Endodermal cell (in vitro differentiated cells): ENCODE data around the gene AMFR. TPM values are rescaled to one million over a fixed set of nuclear protein-coding genes. Genes with fewer than 3 reads are reported as not detected.

Experiments used
- DNase-seq: peaks from one replicate; pipeline ENCODE4 v3.0.0-alpha.2; 2017
- H3K27ac ChIP-seq: 2 replicates; pipeline ENCODE4 v1.5.1; 2013; ENCODE audit warnings: mild to moderate bottlenecking, low read depth, low read length, moderate library complexity
- H3K27me3 ChIP-seq: 2 replicates; pipeline ENCODE4 v1.6.1; 2013; ENCODE audit warnings: mild to moderate bottlenecking, low read length, moderate library complexity; ENCODE audit not compliant: insufficient read depth, control insufficient read depth, poor library complexity, severe bottlenecking
- H3K36me3 ChIP-seq: 2 replicates; pipeline ENCODE4 v1.7.0; 2013; ENCODE audit warnings: mild to moderate bottlenecking, low read length, moderate library complexity; ENCODE audit not compliant: control insufficient read depth, insufficient read depth
- H3K4me1 ChIP-seq: one replicate; pipeline ENCODE4 v1.7.0; 2013; ENCODE audit warnings: low read length; ENCODE audit not compliant: control insufficient read depth, insufficient read depth
- H3K4me3 ChIP-seq: 2 replicates; pipeline ENCODE4 v1.5.1; 2013; ENCODE audit warnings: mild to moderate bottlenecking, low read length, moderate library complexity
- H3K9ac ChIP-seq: 2 replicates; pipeline ENCODE4 v1.6.1; 2013; ENCODE audit warnings: mild to moderate bottlenecking, low read length, moderate library complexity; ENCODE audit not compliant: poor library complexity, severe bottlenecking; ENCODE audit errors: extremely low read depth
- H3K9me3 ChIP-seq: 2 replicates; pipeline ENCODE4 v1.6.1; 2013; ENCODE audit warnings: mild to moderate bottlenecking, low read length, moderate library complexity; ENCODE audit not compliant: control insufficient read depth
- H3K27ac Mint-ChIP-seq: 2 replicates; pipeline ENCODE4 v1.8.0; 2020; ENCODE audit warnings: mixed read lengths
- H3K27me3 Mint-ChIP-seq: 2 replicates; pipeline ENCODE4 v1.8.0; 2021; ENCODE audit warnings: mild to moderate bottlenecking, mixed read lengths; ENCODE audit not compliant: insufficient read depth
- H3K36me3 Mint-ChIP-seq: 2 replicates; pipeline ENCODE4 v1.8.0; 2020; ENCODE audit warnings: low read depth, mixed read lengths
- H3K4me1 Mint-ChIP-seq: 2 replicates; pipeline ENCODE4 v1.8.0; 2020; ENCODE audit warnings: mixed read lengths
- H3K4me3 Mint-ChIP-seq: 2 replicates; pipeline ENCODE4 v1.8.0; 2020; ENCODE audit warnings: mild to moderate bottlenecking, moderate library complexity, mixed read lengths
- H3K9me3 Mint-ChIP-seq: 2 replicates; pipeline ENCODE4 v1.8.0; 2020; ENCODE audit warnings: mild to moderate bottlenecking, mixed read lengths
- whole genome bisulfite sequencing, 2 experiments: methylation state at CpG; one replicate each; pipeline versions ENCODE4 v1.1.5 to v1.1.7; 2013; ENCODE audit warnings: missing lambda C conversion rate in 2 of 2, mixed read lengths in 1 of 2; ENCODE audit not compliant: insufficient coverage in 1 of 2, insufficient read length in 1 of 2; 5-methylcytosine and 5-hydroxymethylcytosine counted together
- total RNA-seq, 2 donors: library from RNA; stranded (reverse); fragmentation: NEBNext Ultra II Directional in 1 of 2; extraction: Animal tissue kit (Norgen Biotek cat#: 25700) in 1 of 2; gene quantifications; 2 replicates in 1 of 2; 3 replicates in 1 of 2; pipeline ENCODE4 v1.2.1, GENCODE V29; 2021
- TF ChIP-seq, protein P1 (sequence below): fragments of 200-600 bp; sonication (generic); conservative IDR thresholded peaks from 2 replicates; pipeline ENCODE4 v1.5.0; 2021; ENCODE audit warnings: antibody characterized with exemption, mild to moderate bottlenecking

Gene AMFR
- total RNA-seq, 2 donors from 2014 or later: 77.0 to 81.6 TPM

DNA sequence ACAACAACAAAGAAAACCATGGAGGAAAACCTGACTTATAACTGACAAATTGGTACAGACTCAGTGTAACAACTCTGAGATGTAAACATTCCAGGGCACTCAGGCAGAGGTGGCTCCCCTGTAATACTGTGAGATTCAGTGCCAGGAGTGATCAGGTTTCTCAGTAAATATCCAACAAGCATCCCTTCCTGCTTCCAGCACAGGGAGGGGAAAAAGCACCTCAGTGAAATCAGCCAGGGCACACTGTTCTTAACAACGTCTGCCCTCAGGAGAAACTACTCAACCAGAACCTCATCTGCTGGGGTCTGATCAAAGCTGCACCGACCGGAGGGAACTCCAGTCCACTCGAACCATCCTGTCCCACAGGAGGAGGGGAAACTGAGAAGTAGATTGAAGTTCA lies 52.3 kb downstream of the AMFR start:
- H3K36me3 ChIP-seq: peaks cover 26% of the 10 kb centered on the region
- 96% methylated on average over 3 to 4 of the region's 4 CpGs for WGBS, 2 experiments
- no peaks in the 10 kb centered on the region for H3K27me3 ChIP-seq
- TF ChIP-seq, protein P1, sequence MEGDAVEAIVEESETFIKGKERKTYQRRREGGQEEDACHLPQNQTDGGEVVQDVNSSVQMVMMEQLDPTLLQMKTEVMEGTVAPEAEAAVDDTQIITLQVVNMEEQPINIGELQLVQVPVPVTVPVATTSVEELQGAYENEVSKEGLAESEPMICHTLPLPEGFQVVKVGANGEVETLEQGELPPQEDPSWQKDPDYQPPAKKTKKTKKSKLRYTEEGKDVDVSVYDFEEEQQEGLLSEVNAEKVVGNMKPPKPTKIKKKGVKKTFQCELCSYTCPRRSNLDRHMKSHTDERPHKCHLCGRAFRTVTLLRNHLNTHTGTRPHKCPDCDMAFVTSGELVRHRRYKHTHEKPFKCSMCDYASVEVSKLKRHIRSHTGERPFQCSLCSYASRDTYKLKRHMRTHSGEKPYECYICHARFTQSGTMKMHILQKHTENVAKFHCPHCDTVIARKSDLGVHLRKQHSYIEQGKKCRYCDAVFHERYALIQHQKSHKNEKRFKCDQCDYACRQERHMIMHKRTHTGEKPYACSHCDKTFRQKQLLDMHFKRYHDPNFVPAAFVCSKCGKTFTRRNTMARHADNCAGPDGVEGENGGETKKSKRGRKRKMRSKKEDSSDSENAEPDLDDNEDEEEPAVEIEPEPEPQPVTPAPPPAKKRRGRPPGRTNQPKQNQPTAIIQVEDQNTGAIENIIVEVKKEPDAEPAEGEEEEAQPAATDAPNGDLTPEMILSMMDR: no peak
- Mint-ChIP-seq H3K9me3 (no peaks in the 10 kb centered on the region), H3K27me3 (no peaks in the 10 kb centered on the region), H3K36me3 (peaks cover 38% of the 10 kb centered on the region), H3K27ac (no peak overlapping the region), H3K4me1 (peaks cover 8% of the 10 kb centered on the region), H3K4me3 (no peak overlapping the region)
- H3K9ac ChIP-seq: no peak overlapping the region
- H3K4me1 ChIP-seq: no peaks in the 10 kb centered on the region
- no peak overlapping the region for H3K4me3 ChIP-seq
- no peak for DNase-seq
- H3K27ac ChIP-seq: no peak overlapping the region
- H3K9me3 ChIP-seq: peaks cover 2% of the 10 kb centered on the region

DNA sequence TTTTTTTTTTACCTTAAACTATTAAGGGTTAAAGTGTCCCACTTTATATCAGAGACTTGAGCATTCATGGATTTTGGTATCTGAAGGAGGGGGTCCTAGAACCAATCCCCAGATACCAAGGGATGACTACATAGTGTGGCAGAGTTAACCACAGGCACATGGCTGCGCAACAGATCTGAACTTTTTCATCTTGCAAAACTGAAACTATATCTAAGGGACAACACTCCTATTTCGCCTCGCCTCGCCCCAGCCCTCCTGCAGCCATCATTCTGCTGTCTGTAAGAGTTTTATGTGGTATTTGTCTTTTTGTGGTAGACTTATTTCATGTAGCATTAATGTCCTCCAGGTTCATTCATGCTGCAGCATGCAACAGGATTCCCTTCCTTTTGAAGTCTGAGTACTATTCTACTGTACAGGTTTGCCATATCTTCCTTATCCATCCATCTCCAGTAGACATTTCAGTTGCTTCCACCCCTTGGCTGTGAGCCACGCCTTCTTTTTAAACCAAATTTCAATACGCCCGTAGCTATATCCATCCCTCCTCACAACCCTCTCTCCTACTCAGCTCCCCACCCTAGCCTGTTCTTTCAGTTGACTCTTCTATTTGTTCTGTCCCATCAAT lies 53.2 kb downstream of the AMFR start:
- H3K9ac ChIP-seq: no peak overlapping the region
- TF ChIP-seq, protein P1: no peak
- H3K36me3 ChIP-seq: peaks cover 34% of the 10 kb centered on the region
- no peak overlapping the region for H3K4me3 ChIP-seq
- H3K4me1 Mint-ChIP-seq: peaks cover 8% of the 10 kb centered on the region
- H3K27me3 ChIP-seq: no peaks in the 10 kb centered on the region
- no peaks in the 10 kb centered on the region for H3K4me1 ChIP-seq
- peaks cover 37% of the 10 kb centered on the region for H3K36me3 Mint-ChIP-seq
- no peak overlapping the region for H3K27ac Mint-ChIP-seq
- 91 to 96% methylated on average over 3 to 7 of the region's 7 CpGs for WGBS, 2 experiments
- no peak overlapping the region for H3K27ac ChIP-seq
- no peaks in the 10 kb centered on the region for H3K9me3 Mint-ChIP-seq
- no peak overlapping the region for H3K4me3 Mint-ChIP-seq
- H3K9me3 ChIP-seq: no peaks in the 10 kb centered on the region
- no peaks in the 10 kb centered on the region for H3K27me3 Mint-ChIP-seq
- no peak for DNase-seq

DNA sequence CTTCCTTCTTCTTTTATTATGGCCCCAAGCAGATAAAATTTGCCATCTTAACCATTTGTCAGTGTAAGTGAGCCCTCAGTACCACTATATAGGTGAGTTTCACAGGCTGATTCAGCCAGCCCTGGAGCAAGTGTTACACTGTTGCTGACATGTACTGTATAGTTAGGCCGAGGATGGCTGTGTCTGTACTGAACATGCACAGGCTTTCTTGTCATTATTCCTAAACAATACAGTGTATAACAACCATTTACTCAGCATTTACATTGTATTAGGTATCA lies 53.7 kb downstream of the AMFR start:
- no peak overlapping the region for H3K4me3 Mint-ChIP-seq

More for the DNA sequence above, 53.7 kb downstream of the AMFR start:
- no peak overlapping the region for H3K27ac ChIP-seq
- peaks cover 43% of the 10 kb centered on the region for H3K36me3 Mint-ChIP-seq
- no peaks in the 10 kb centered on the region for H3K27me3 Mint-ChIP-seq
- no peaks in the 10 kb centered on the region for H3K27me3 ChIP-seq
- TF ChIP-seq, protein P1: no peak
- H3K4me1 ChIP-seq: no peaks in the 10 kb centered on the region
- no peak overlapping the region for H3K4me3 ChIP-seq
- no peak for DNase-seq
- H3K36me3 ChIP-seq: peaks cover 39% of the 10 kb centered on the region
- no peaks in the 10 kb centered on the region for H3K9me3 Mint-ChIP-seq
- no peak overlapping the region for H3K9ac ChIP-seq
- no peaks in the 10 kb centered on the region for H3K9me3 ChIP-seq
- 94% methylated on average over 1 of the region's 1 CpG; no CpG with 5 or more reads in 1 of the 2 experiments for WGBS, 2 experiments
- peaks cover 8% of the 10 kb centered on the region for H3K4me1 Mint-ChIP-seq
- no peak overlapping the region for H3K27ac Mint-ChIP-seq
